Muscle layer of colon (tissue), 2 donors: Measurements from ENCODE around the gene CACNA1H.
A peak's percentile ranks its signal among the peaks of the same experiment; 100 is the strongest.

Experiments used
- H3K27ac ChIP-seq: one replicate; pipeline ENCODE4 v1.7.0; 2013; ENCODE audit warnings: low read depth, mild to moderate bottlenecking, low read length, moderate library complexity
- H3K27me3 ChIP-seq, 2 donors: one replicate each; pipeline ENCODE4 v1.7.0; 2013; ENCODE audit warnings: low read length in 2 of 2, mild to moderate bottlenecking in 2 of 2; ENCODE audit not compliant: insufficient read depth in 2 of 2, control insufficient read depth in 1 of 2
- H3K36me3 ChIP-seq: one replicate; pipeline ENCODE4 v1.7.0; 2013; ENCODE audit warnings: mild to moderate bottlenecking, low read length; ENCODE audit not compliant: insufficient read depth
- H3K4me1 ChIP-seq: one replicate; pipeline ENCODE4 v1.7.0; 2013; ENCODE audit warnings: mild to moderate bottlenecking, low read length; ENCODE audit not compliant: insufficient read depth
- H3K4me3 ChIP-seq, 2 donors: one replicate each; pipeline ENCODE4 v1.7.0; 2013; ENCODE audit warnings: low read length in 2 of 2, low read depth in 1 of 2, mild to moderate bottlenecking in 1 of 2, moderate library complexity in 1 of 2
- H3K9ac ChIP-seq: one replicate; pipeline ENCODE4 v1.7.0; 2013; ENCODE audit warnings: low read length
- H3K9me3 ChIP-seq: one replicate; pipeline ENCODE4 v1.7.0; 2013; ENCODE audit warnings: mild to moderate bottlenecking, low read length
- donor health status: abdominal sarcoma.
- donor health status: Adenocarcinoma of cecum.

Gene CACNA1H

GRCh38 chr16:1154887-1155331 lies 2.0 kb downstream of the CACNA1H start:
- peak overlapping the region; percentile 83 for H3K27ac ChIP-seq
- H3K4me1 ChIP-seq: peaks cover 39% of the 10 kb centered on the region
- peak overlapping the region; percentile 41 to 55 for H3K4me3 ChIP-seq

GRCh38 chr16:1155353-1156054 lies 2.6 kb downstream of the CACNA1H start:
- peaks cover 42% of the 10 kb centered on the region for H3K4me1 ChIP-seq
- no peaks in the 10 kb centered on the region for H3K36me3 ChIP-seq
- peak overlapping the region; percentile 41 to 55 for H3K4me3 ChIP-seq
- peaks cover 0 to 24% of the 10 kb centered on the region in 2 donors for H3K27me3 ChIP-seq
- no peaks in the 10 kb centered on the region for H3K9me3 ChIP-seq
- peak overlapping the region; percentile 83 for H3K27ac ChIP-seq
- H3K9ac ChIP-seq: peak overlapping the region; percentile 78

More at GRCh38 chr16:1154887-1155331, 2.0 kb downstream of the CACNA1H start:
- H3K36me3 ChIP-seq: no peaks in the 10 kb centered on the region
- H3K9ac ChIP-seq: peak overlapping the region; percentile 78
- peaks cover 0 to 24% of the 10 kb centered on the region in 2 donors for H3K27me3 ChIP-seq
- no peaks in the 10 kb centered on the region for H3K9me3 ChIP-seq

- Histone ChIP-seq H3K36me3 (no peaks in the 10 kb centered on the region), H3K27me3 (peaks cover 0 to 24% of the 10 kb centered on the region in 2 donors), H3K27ac (peak overlapping the region; percentile 83), H3K9ac (peak overlapping the region; percentile 78), H3K4me3 (peak overlapping the region; percentile 15 to 55), H3K9me3 (no peaks in the 10 kb centered on the region), H3K4me1 (peaks cover 45% of the 10 kb centered on the region)
Observed at GRCh38 chr16:1156055-1156982, 3.4 kb downstream of the CACNA1H start.

- Histone ChIP-seq H3K27me3 (peaks cover 0 to 24% of the 10 kb centered on the region in 2 donors), H3K9me3 (no peaks in the 10 kb centered on the region), H3K4me1 (peaks cover 53% of the 10 kb centered on the region), H3K4me3 (peak overlapping the region; percentile 15 to 32), H3K36me3 (no peaks in the 10 kb centered on the region), H3K27ac (peak overlapping the region; percentile 83), H3K9ac (peak overlapping the region; percentile 65)
Observed at GRCh38 chr16:1156983-1157638, 4.2 kb downstream of the CACNA1H start.

- H3K27me3 ChIP-seq: peaks cover 0 to 24% of the 10 kb centered on the region in 2 donors
- no peaks in the 10 kb centered on the region for H3K9me3 ChIP-seq
- peak overlapping the region; percentile 83 for H3K27ac ChIP-seq
- no peak overlapping the region for H3K4me3 ChIP-seq
- H3K4me1 ChIP-seq: peaks cover 60% of the 10 kb centered on the region
- H3K36me3 ChIP-seq: no peaks in the 10 kb centered on the region
- H3K9ac ChIP-seq: peak overlapping the region; percentile 65
Observed at GRCh38 chr16:1157639-1158455, 4.9 kb downstream of the CACNA1H start.

GRCh38 chr16:1158456-1159324 lies 5.8 kb downstream of the CACNA1H start:
- Histone ChIP-seq H3K27me3 (peaks cover 0 to 24% of the 10 kb centered on the region in 2 donors), H3K27ac (peak overlapping the region; percentile 83), H3K36me3 (no peaks in the 10 kb centered on the region), H3K9ac (peak overlapping the region; percentile 65), H3K4me1 (peaks cover 67% of the 10 kb centered on the region), H3K4me3 (peak overlapping the region in 1 of 2 donors; percentile 35), H3K9me3 (no peaks in the 10 kb centered on the region)

- H3K9ac ChIP-seq: peak overlapping the region; percentile 57
- peaks cover 74% of the 10 kb centered on the region for H3K4me1 ChIP-seq
- no peaks in the 10 kb centered on the region for H3K9me3 ChIP-seq
- peaks cover 0 to 20% of the 10 kb centered on the region in 2 donors for H3K27me3 ChIP-seq
- peak overlapping the region in 1 of 2 donors; percentile 35 for H3K4me3 ChIP-seq
- H3K36me3 ChIP-seq: no peaks in the 10 kb centered on the region
- H3K27ac ChIP-seq: peak overlapping the region; percentile 83
Observed at GRCh38 chr16:1159325-1159972, 6.5 kb downstream of the CACNA1H start.

- Histone ChIP-seq H3K36me3 (no peaks in the 10 kb centered on the region), H3K4me1 (peaks cover 80% of the 10 kb centered on the region), H3K9ac (no peak overlapping the region), H3K27me3 (peaks cover 0 to 13% of the 10 kb centered on the region in 2 donors), H3K27ac (peak overlapping the region; percentile 83), H3K4me3 (peak overlapping the region in 1 of 2 donors; percentile 6), H3K9me3 (no peaks in the 10 kb centered on the region)
Observed at GRCh38 chr16:1159973-1160772, 7.3 kb downstream of the CACNA1H start.

GRCh38 chr16:1160773-1161348 lies 8.0 kb downstream of the CACNA1H start:
- Histone ChIP-seq H3K9me3 (no peaks in the 10 kb centered on the region), H3K4me3 (peak overlapping the region in 1 of 2 donors; percentile 6), H3K4me1 (peaks cover 76% of the 10 kb centered on the region), H3K36me3 (peaks cover under 1% of the 10 kb centered on the region), H3K9ac (peak overlapping the region; percentile 49), H3K27ac (peak overlapping the region; percentile 83), H3K27me3 (peaks cover 0 to 6% of the 10 kb centered on the region in 2 donors)
